Panc1 (cell line): ENCODE results near the gene CDK11B. TPM values are rescaled to one million over a fixed set of nuclear protein-coding genes. Genes with fewer than 3 reads are reported as not detected.

Source experiments
- ATAC-seq: fragments of 200-7000 bp; cut with Tn5 transposase; 2 replicates; pipeline ENCODE4 v1.9.1; 2020; ENCODE audit warnings: mild to moderate bottlenecking, moderate library complexity
- BruUV-seq: library from RNA; stranded (reverse); fragments of 400-500 nt; replicated peaks from 2 replicates; lab custom pipeline; 2021; lab: Mats Ljungman, UMichigan
- CTCF ChIA-PET: fragments of 300-600 bp; sonication (Branson Sonifier 250); formaldehyde crosslinking; loops from one replicate; lab custom pipeline; 2022; ENCODE audit warnings: antibody characterized with exemption; lab: Charles Lee
- POLR2A ChIA-PET: fragments of 300-600 bp; sonication (Branson Sonifier 250); formaldehyde crosslinking; loops from one replicate; lab custom pipeline; 2022; ENCODE audit warnings: antibody characterized with exemption; lab: Charles Lee
- DNase-seq: peaks from one replicate; pipeline ENCODE4 v3.0.0-alpha.2; 2010; ENCODE audit warnings: low read depth, low spot score
- H3K27ac ChIP-seq: 2 replicates; pipeline ENCODE4 v1.5.1; 2011; ENCODE audit warnings: mild to moderate bottlenecking, low read length, inconsistent platforms
- H3K27me3 ChIP-seq: fragments of 200-500 bp; sonication (Bioruptor generic); 2 replicates; pipeline ENCODE4 v1.6.0; 2014; ENCODE audit warnings: low read length, inconsistent platforms; ENCODE audit not compliant: control insufficient read depth, insufficient read depth
- H3K36me3 ChIP-seq: fragments of 200-500 bp; sonication (Bioruptor generic); 2 replicates; pipeline ENCODE4 v1.5.1; 2014; ENCODE audit warnings: inconsistent platforms, mild to moderate bottlenecking, low read length, moderate library complexity; ENCODE audit not compliant: control insufficient read depth, insufficient read depth
- H3K4me1 ChIP-seq: 2 replicates; pipeline ENCODE4 v1.5.1; 2011; ENCODE audit warnings: inconsistent platforms, mild to moderate bottlenecking, low read length, moderate library complexity; ENCODE audit not compliant: control insufficient read depth, insufficient read depth
- H3K4me3 ChIP-seq, 2 experiments: 2 replicates each; pipeline ENCODE4 v1.5.1; 2011 to 2012; ENCODE audit warnings: low read depth in 2 of 2, low read length in 2 of 2, mild to moderate bottlenecking in 2 of 2, inconsistent platforms in 1 of 2, moderate library complexity in 1 of 2
- H3K9me3 ChIP-seq: fragments of 200-500 bp; sonication (Bioruptor generic); 2 replicates; pipeline ENCODE4 v1.5.1; 2014; ENCODE audit warnings: low read depth, mild to moderate bottlenecking, inconsistent platforms, low read length, moderate library complexity; ENCODE audit not compliant: control insufficient read depth, insufficient read depth
- POLR2AphosphoS5 ChIP-seq: IDR thresholded peaks from 2 replicates; pipeline ENCODE4 v1.6.1; 2012; ENCODE audit warnings: mild to moderate bottlenecking, low read depth, low read length, moderate library complexity
- SIN3A ChIP-seq: IDR thresholded peaks from 2 replicates; pipeline ENCODE4 v1.6.1; 2012; ENCODE audit warnings: low read depth, mild to moderate bottlenecking, low read length, moderate library complexity, borderline replicate concordance; ENCODE audit not compliant: insufficient read depth
- TCF7L2 ChIP-seq: IDR thresholded peaks from 2 replicates; pipeline ENCODE4 v1.6.1; 2011; ENCODE audit warnings: mild to moderate bottlenecking, low read depth, low read length, inconsistent platforms
- in situ Hi-C: cut with HindIII; loops from 2 replicates; pipeline ENCODE4 v1.10.0; 2016; ENCODE audit warnings: low sequenced_read_pairs, low pct_unique_long_range_greater_than_20kb
- intact Hi-C: fragments of 100-400 bp; cut with micrococcal nuclease; formaldehyde crosslinking; loops from one replicate; pipeline ENCODE4 v1.10.0; 2022; ENCODE audit not compliant: unreplicated experiment
- total RNA-seq: library from RNA; stranded (reverse); gene quantifications from one replicate; pipeline ENCODE4 v1.2.1, GENCODE V29; 2021; ENCODE audit not compliant: unreplicated experiment
- TF ChIP-seq, protein P1 (sequence below), 2 experiments: IDR thresholded peaks; 2 replicates each; pipeline ENCODE4 v1.6.1; 2011 to 2012; ENCODE audit warnings: low read depth in 2 of 2, control low read depth in 1 of 2, low read length in 1 of 2, mild to moderate bottlenecking in 1 of 2, moderate library complexity in 1 of 2; ENCODE audit not compliant: insufficient read depth in 1 of 2
- TF ChIP-seq, protein P2 (sequence below): fragments of 450-650 bp; IDR thresholded peaks from 2 replicates; pipeline ENCODE4 v1.5.1; 2017; ENCODE audit warnings: mild to moderate bottlenecking

CDK11B gene
- total RNA-seq, 1 experiment from 2014 or later: 36.5 TPM

DNA sequence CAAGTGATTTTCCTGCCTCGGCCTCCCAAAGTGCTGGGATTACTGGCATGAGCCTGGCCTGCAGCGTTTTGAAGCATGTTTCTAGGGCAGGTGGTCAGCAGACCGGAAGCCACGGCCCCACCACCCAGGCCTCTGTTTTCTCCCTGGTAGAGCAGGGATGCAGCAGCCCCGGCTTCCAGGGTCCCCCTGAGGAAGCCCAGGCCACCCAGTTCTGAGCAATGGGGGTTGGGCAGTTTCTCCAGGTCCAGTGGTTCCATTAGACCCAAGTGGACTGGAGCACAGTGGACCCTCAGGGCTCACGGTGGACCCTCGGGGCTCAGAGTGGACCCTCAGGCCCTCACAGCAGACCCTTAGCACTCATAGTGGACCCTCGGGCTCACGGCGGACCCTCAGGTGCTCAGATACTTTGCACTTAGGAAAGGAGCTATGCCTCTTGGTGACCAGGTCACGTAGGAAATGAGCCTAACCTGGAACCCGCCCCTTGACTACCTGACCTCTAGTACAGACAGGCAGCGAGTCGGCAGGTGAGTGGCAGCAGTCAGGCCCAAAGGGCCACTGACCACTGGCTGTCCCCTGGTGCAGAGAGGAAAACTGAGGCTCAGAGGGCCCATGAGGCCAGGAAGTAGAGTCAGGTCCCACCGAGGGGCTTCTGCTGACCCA, 54.3 kb downstream of the CDK11B start:
- ChIA-PET POLR2A (no interaction called here), CTCF (no interaction called here)
- ATAC-seq: no peak
- BruUV-seq: no TSS peak
- intact Hi-C loops (no loop called here), in situ Hi-C loops (no loop called here)
- Histone ChIP-seq H3K4me3 (no peak overlapping the region), H3K27ac (no peak overlapping the region), H3K36me3 (no peaks in the 10 kb centered on the region), H3K27me3 (no peaks in the 10 kb centered on the region), H3K9me3 (no peaks in the 10 kb centered on the region), H3K4me1 (peaks cover 3% of the 10 kb centered on the region; the same call in 1 of the 2 replicates)
- DNase-seq: no peak
- no peak for TF ChIP-seq SIN3A
- TF ChIP-seq, protein P1, sequence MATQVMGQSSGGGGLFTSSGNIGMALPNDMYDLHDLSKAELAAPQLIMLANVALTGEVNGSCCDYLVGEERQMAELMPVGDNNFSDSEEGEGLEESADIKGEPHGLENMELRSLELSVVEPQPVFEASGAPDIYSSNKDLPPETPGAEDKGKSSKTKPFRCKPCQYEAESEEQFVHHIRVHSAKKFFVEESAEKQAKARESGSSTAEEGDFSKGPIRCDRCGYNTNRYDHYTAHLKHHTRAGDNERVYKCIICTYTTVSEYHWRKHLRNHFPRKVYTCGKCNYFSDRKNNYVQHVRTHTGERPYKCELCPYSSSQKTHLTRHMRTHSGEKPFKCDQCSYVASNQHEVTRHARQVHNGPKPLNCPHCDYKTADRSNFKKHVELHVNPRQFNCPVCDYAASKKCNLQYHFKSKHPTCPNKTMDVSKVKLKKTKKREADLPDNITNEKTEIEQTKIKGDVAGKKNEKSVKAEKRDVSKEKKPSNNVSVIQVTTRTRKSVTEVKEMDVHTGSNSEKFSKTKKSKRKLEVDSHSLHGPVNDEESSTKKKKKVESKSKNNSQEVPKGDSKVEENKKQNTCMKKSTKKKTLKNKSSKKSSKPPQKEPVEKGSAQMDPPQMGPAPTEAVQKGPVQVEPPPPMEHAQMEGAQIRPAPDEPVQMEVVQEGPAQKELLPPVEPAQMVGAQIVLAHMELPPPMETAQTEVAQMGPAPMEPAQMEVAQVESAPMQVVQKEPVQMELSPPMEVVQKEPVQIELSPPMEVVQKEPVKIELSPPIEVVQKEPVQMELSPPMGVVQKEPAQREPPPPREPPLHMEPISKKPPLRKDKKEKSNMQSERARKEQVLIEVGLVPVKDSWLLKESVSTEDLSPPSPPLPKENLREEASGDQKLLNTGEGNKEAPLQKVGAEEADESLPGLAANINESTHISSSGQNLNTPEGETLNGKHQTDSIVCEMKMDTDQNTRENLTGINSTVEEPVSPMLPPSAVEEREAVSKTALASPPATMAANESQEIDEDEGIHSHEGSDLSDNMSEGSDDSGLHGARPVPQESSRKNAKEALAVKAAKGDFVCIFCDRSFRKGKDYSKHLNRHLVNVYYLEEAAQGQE (IDR thresholded peaks at IDR 0.05; ENCODE audit: insufficient read depth in 1 of 2, low read depth in 2 of 2, low read length in 1 of 2): no peak
- TF ChIP-seq POLR2AphosphoS5: no peak
- TF ChIP-seq TCF7L2: no peak
- TF ChIP-seq, protein P2, sequence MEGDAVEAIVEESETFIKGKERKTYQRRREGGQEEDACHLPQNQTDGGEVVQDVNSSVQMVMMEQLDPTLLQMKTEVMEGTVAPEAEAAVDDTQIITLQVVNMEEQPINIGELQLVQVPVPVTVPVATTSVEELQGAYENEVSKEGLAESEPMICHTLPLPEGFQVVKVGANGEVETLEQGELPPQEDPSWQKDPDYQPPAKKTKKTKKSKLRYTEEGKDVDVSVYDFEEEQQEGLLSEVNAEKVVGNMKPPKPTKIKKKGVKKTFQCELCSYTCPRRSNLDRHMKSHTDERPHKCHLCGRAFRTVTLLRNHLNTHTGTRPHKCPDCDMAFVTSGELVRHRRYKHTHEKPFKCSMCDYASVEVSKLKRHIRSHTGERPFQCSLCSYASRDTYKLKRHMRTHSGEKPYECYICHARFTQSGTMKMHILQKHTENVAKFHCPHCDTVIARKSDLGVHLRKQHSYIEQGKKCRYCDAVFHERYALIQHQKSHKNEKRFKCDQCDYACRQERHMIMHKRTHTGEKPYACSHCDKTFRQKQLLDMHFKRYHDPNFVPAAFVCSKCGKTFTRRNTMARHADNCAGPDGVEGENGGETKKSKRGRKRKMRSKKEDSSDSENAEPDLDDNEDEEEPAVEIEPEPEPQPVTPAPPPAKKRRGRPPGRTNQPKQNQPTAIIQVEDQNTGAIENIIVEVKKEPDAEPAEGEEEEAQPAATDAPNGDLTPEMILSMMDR: no peak

DNA sequence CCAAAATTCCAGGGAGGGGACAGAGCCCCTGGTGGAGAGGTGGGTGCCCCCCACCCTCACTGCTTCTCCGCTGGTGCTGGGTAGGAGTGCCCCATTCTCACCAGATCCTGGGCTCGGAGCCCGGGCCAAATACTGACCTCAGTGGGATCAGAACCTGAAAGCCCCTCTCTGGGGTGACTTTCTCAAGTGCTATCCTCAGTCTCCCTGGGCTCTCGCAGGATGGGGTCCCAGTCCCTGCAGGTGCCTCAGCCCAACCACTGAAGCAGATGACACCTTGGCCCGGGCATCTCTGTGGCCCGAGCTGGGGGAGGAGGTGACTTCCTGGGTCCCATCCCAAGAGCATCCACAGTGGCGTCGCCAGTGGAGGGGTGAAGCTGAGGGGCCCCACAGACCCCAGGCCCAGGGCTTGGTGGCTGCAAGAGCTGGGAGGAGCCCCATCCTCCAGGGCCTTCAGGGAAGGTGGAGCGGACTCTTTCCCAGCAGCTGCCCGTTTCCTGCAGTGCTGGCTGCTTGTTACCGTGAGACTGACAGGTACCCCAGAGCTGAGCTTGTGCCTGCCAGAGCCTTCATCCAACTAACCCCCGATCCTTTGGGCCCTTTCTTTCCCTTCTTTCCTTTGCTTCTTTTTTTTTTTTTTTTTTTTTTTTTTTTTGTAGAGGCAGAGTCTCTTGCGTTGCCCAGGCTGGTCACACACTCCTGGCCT, 55.0 kb downstream of the CDK11B start:
- POLR2A ChIA-PET: no interaction called here
- H3K27ac ChIP-seq: no peak overlapping the region
- no peak for ATAC-seq
- intact Hi-C loops (no loop called here), in situ Hi-C loops (no loop called here)
- CTCF ChIA-PET: no interaction called here
- DNase-seq: no peak
- BruUV-seq: no TSS peak
- H3K4me1 ChIP-seq: peaks cover 3% of the 10 kb centered on the region; the same call in 1 of the 2 replicates
- TF ChIP-seq SIN3A: no peak
- no peak for TF ChIP-seq TCF7L2
- TF ChIP-seq, protein P1 (IDR thresholded peaks at IDR 0.05; ENCODE audit: insufficient read depth in 1 of 2, low read depth in 2 of 2, low read length in 1 of 2): no peak
- TF ChIP-seq POLR2AphosphoS5: no peak
- TF ChIP-seq, protein P2: no peak
- no peak overlapping the region for H3K4me3 ChIP-seq
- H3K27me3 ChIP-seq: no peaks in the 10 kb centered on the region
- no peaks in the 10 kb centered on the region for H3K36me3 ChIP-seq
- H3K9me3 ChIP-seq: no peaks in the 10 kb centered on the region
